Measurements from ENCODE around the gene SRSF4. TPM values are rescaled to one million over a fixed set of nuclear protein-coding genes. Genes with fewer than 3 reads are reported as not detected.
A peak's percentile ranks its signal among the peaks of the same experiment; 100 is the strongest.

SRSF4 gene
- total and polyA plus RNA-seq, 2 of the 8 experiments (the other 6 are each of a cell fraction or from before 2014, with no cell fraction given): 34.9 to 86.5 TPM

DNA sequence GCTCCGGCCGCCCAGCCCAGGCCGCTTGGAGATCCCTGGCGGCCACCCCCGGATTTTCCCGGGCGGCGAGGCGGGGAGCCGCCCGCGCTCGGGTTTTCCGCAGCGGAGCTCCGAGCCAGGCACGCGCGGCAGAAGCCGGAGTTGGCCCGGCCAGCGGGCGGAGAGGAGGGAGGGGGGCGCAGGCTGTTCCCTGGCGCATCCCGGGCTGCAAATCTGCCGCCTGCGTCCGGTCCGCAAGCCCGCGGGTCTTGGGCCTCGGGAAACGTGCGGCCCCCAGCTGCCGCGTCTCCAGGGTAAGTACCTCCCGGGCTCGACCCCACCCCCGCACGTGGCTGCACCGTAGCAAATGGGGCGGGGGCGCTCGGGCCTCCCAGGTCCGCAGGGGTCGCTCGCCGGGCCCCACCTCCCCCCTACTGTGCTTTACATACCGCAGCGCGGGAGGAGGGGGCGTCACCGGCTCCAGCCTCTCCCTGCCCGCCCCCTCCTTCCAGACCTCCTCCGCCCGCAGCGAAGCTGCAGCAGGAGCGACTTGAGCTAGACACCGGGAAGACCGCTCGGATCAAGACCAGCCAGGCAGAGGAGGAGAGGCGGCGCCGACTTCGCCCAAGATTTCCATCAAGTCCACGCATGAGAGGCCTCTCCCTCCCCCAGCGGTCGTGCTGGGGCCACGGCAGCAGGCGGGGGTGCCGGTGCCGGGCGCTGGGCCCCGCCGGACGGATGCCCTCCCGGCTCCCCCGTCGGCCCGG, 59.6 kb downstream of the SRSF4 start (continued):
- TF ChIP-seq HDAC2 (IDR thresholded peaks at IDR 0.05; ENCODE audit: borderline replicate concordance in 1 of 2, low read depth in 2 of 2, low read length in 2 of 2) (0 out of 4 replicates have a peak, but pooled peaks of 1 of the 2 experiments have one; percentile 69), MAFK (IDR thresholded peaks at IDR 0.05; ENCODE audit: low read depth, low read length) (no peak), POLR2A (IDR thresholded peaks at IDR 0.05; ENCODE audit: control extremely low read depth in 1 of 2, low read depth in 2 of 2, low read length in 2 of 2) (peak in 1 of 2 experiments; percentile 58; a peak in 1 of 3 replicates), RNF2 (IDR thresholded peaks at IDR 0.05; ENCODE audit: borderline replicate concordance, low read depth, low read length, missing control alignments, poor library complexity, severe bottlenecking) (no peak)
- TF ChIP-seq, protein P1, sequence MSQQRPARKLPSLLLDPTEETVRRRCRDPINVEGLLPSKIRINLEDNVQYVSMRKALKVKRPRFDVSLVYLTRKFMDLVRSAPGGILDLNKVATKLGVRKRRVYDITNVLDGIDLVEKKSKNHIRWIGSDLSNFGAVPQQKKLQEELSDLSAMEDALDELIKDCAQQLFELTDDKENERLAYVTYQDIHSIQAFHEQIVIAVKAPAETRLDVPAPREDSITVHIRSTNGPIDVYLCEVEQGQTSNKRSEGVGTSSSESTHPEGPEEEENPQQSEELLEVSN (IDR thresholded peaks at IDR 0.05): 0 out of 2 replicates have a peak, but pooled peaks have one; percentile 54

Measured in H1 (cell line).